ENCODE results near the gene PLEK2. TPM values are rescaled to one million over a fixed set of nuclear protein-coding genes. Genes with fewer than 3 reads are reported as not detected.

The PLEK2 gene
- total RNA-seq, 2 donors from 2014 or later, result 8.1 to 21.1 TPM

DNA sequence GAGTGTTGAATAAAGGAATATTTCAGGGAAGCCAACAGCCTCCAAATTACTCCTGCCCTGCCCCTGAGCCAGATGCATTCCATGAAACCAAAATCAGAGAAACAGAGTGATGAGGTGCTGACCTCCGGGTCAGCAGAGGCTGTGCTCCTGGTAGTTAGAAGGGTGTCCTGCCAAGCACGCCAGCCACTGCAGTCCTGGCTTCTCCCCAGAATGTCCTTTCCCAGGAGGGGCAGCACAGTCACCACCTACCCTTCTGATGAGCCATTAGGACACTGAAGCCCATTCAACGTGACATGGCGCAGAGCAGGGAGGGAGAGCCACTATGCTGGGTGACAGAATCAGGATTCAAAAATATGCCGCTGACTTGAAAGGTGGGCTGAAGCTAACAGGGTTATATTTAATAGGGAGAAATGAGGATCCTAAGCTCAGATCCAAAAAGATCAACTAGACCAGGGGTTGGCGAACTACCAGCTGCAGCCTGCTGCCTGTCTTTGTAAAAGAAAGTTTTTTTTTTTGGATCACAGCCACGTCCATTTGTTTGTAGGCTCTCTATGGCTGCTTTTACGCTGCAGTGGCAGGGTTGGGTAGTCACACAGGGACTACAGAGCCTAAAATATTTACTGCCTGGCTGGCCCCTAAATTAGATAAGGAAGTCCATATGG lies 34.5 kb upstream of the PLEK2 start:
- intact Hi-C loops (cut with DNase I), result no loop called here
- H3K27ac ChIP-seq, result peak overlapping the region in 1 of 2 donors; percentile 38
- no peak overlapping the region for H3K4me3 ChIP-seq
- H3K36me3 ChIP-seq, result no peaks in the 10 kb centered on the region
- H3K9me3 ChIP-seq, result no peaks in the 10 kb centered on the region
- WGBS, result 42% methylated on average over 8 of the region's 8 CpGs
- H3K4me1 ChIP-seq (replicated peaks), result no peaks in the 10 kb centered on the region
- no peaks in the 10 kb centered on the region for H3K27me3 ChIP-seq (replicated peaks; ENCODE audit: insufficient read depth)
- no peak for TF ChIP-seq POLR2AphosphoS5 (IDR thresholded peaks at IDR 0.05)
- DNase-seq (ENCODE audit: low spot score), result peak; percentile 16

DNA sequence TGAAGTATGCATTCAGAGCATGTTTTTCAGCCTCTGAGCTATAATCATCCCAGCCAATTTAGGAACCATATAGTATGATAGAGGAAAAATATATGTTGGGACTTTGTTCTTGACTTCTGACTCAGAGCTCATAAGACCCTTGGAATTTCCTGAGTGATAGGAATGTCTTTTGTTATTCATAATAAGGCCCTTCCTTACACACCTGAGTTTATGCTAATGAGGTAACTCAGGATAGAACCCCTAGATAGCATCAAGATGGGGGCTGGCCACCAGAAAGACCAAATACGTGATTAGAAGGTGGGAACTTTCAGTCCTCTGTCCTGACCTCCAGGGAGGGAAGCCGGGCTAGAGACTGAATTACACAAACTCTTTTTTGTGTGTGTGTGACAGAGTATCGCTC lies 32.4 kb upstream of the PLEK2 start:
- Histone ChIP-seq H3K9me3 (no peaks in the 10 kb centered on the region), H3K27me3 (replicated peaks; ENCODE audit: insufficient read depth) (no peaks in the 10 kb centered on the region), H3K4me3 (no peak overlapping the region), H3K4me1 (replicated peaks) (peaks cover 7% of the 10 kb centered on the region), H3K36me3 (no peaks in the 10 kb centered on the region), H3K27ac (no peak overlapping the region)
- DNase-seq (ENCODE audit: low spot score), result no peak
- intact Hi-C loops (cut with DNase I), result no loop called here
- 86% methylated on average over 3 of the region's 3 CpGs for WGBS
- TF ChIP-seq POLR2A (IDR thresholded peaks at IDR 0.05), result no peak
- no peak for TF ChIP-seq POLR2AphosphoS5 (IDR thresholded peaks at IDR 0.05)
- TF ChIP-seq, protein P1, sequence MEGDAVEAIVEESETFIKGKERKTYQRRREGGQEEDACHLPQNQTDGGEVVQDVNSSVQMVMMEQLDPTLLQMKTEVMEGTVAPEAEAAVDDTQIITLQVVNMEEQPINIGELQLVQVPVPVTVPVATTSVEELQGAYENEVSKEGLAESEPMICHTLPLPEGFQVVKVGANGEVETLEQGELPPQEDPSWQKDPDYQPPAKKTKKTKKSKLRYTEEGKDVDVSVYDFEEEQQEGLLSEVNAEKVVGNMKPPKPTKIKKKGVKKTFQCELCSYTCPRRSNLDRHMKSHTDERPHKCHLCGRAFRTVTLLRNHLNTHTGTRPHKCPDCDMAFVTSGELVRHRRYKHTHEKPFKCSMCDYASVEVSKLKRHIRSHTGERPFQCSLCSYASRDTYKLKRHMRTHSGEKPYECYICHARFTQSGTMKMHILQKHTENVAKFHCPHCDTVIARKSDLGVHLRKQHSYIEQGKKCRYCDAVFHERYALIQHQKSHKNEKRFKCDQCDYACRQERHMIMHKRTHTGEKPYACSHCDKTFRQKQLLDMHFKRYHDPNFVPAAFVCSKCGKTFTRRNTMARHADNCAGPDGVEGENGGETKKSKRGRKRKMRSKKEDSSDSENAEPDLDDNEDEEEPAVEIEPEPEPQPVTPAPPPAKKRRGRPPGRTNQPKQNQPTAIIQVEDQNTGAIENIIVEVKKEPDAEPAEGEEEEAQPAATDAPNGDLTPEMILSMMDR (IDR thresholded peaks at IDR 0.05), result no peak

DNA sequence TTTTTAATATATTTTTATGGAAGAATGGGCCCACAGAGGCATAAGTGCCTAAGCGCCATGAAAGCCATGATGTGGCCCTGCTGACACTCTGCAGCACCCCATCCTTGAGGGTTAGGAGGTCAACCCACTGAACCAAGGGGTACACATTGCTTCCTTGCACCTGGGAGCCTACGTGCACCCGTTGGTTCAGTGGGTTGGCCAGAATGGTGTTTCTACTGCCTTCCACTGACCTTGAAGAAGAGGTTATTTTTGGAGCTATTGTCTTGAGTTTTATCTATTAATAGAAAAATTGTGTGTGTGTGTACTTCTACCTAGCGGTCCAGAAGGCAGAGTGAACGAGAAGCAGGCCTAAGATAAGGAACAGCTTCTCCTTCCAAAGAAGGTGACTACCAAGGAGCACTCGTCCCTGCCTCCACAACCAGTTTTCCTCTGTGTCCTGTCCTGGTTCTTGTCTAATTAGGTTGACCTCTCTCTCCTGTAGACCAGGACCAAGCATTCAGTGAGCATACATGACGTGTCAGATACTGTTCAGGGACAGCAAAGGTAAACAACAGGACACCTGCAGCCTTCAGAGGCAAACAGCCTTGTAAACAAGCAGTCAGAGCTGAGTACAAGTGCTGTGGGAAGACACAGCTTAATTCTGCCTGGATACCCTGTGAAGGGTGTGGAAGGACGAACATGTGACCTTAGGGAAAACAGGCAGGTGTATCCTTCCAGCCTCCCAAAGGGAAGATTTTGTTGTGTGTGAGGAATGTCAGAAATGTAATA lies 30.4 kb upstream of the PLEK2 start:
- no peak overlapping the region for H3K4me3 ChIP-seq
- no peaks in the 10 kb centered on the region for H3K27me3 ChIP-seq (replicated peaks; ENCODE audit: insufficient read depth)
- no peaks in the 10 kb centered on the region for H3K36me3 ChIP-seq
- intact Hi-C loops (cut with DNase I), result no loop called here
- 92% methylated on average over 8 of the region's 8 CpGs for WGBS
- H3K9me3 ChIP-seq, result no peaks in the 10 kb centered on the region
- no peak for TF ChIP-seq POLR2A (IDR thresholded peaks at IDR 0.05)
- no peak for TF ChIP-seq POLR2AphosphoS5 (IDR thresholded peaks at IDR 0.05)
- TF ChIP-seq, protein P1 (IDR thresholded peaks at IDR 0.05), result no peak
- H3K27ac ChIP-seq, result no peak overlapping the region
- no peak for DNase-seq (ENCODE audit: low spot score)
- peaks cover 7% of the 10 kb centered on the region for H3K4me1 ChIP-seq (replicated peaks)

DNA sequence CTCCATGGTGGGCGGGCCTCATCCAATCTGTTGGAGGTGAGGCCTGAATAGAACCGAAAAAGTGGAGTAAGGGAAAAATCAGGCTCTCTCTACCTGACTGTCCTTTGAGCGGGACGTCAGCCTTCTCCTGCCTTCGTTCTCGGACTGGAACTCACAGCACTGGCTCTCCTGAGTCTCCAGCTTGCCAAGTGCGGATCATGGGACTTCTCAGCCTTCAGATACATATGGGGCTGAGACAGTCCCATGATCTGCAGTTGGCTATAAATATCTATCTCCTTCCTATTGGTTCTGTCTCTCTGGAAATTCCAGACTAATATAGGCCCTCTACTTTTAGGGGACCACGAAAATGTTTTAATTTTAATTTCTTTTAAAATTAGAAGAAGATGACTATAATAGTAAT lies 29.7 kb upstream of the PLEK2 start:
- 96% methylated on average over 8 of the region's 8 CpGs for WGBS
- Histone ChIP-seq H3K27ac (no peak overlapping the region), H3K36me3 (no peaks in the 10 kb centered on the region), H3K4me3 (no peak overlapping the region), H3K9me3 (no peaks in the 10 kb centered on the region), H3K27me3 (replicated peaks; ENCODE audit: insufficient read depth) (no peaks in the 10 kb centered on the region), H3K4me1 (replicated peaks) (peaks cover 7% of the 10 kb centered on the region)
- TF ChIP-seq POLR2A (IDR thresholded peaks at IDR 0.05), result no peak
- no peak for TF ChIP-seq POLR2AphosphoS5 (IDR thresholded peaks at IDR 0.05)
- TF ChIP-seq, protein P1 (IDR thresholded peaks at IDR 0.05), result no peak
- no peak for DNase-seq (ENCODE audit: low spot score)
- intact Hi-C loops (cut with DNase I), result no loop called here

DNA sequence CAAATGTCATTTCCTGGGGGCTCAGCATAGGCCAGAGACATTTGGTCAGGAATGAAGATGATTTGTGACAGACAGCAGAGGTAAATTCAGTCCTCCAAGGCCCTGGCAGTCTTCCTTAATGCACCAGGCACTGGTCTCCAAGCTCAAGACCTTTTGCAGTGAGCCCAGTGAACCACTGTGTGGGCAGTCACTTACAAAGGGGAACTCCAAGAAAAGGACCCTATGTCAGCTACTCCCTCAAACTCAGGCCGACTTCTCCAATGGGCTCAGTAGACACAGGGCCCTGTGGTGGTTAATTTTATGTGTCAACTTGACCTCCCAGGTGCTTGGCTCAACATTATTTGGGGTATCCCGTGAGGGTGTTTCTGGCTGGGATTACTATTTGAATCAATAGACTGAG lies 29.3 kb upstream of the PLEK2 start:
- no peak for DNase-seq (ENCODE audit: low spot score)
- 88% methylated on average over 2 of the region's 2 CpGs for WGBS
- intact Hi-C loops (cut with DNase I), result no loop called here
- no peak overlapping the region for H3K27ac ChIP-seq
- H3K27me3 ChIP-seq (replicated peaks; ENCODE audit: insufficient read depth), result no peaks in the 10 kb centered on the region
- no peak for TF ChIP-seq POLR2AphosphoS5 (IDR thresholded peaks at IDR 0.05)
- TF ChIP-seq POLR2A (IDR thresholded peaks at IDR 0.05), result no peak
- TF ChIP-seq, protein P1 (IDR thresholded peaks at IDR 0.05), result no peak
- H3K4me3 ChIP-seq, result no peak overlapping the region
- H3K4me1 ChIP-seq (replicated peaks), result peaks cover 7% of the 10 kb centered on the region
- no peaks in the 10 kb centered on the region for H3K36me3 ChIP-seq
- no peaks in the 10 kb centered on the region for H3K9me3 ChIP-seq

All from prostate gland (tissue), 2 donors.